KMS-11 (cell line): ENCODE results near the gene EFTUD2.
"Not testable (repeated sequence)": the region's sequence is repeated elsewhere in the genome, so short reads cannot be mapped to it uniquely, and the experiment has no call there.

ENCODE experiments used
- H2AFZ ChIP-seq: fragments of 200-600 bp; sonication (generic); 2 replicates; pipeline ENCODE4 v1.6.1; 2016; ENCODE audit warnings: antibody characterized with exemption, mixed run types, low read depth
- H3K27ac ChIP-seq: fragments of 200-600 bp; sonication (generic); 2 replicates; pipeline ENCODE4 v1.6.1; 2016; ENCODE audit warnings: mild to moderate bottlenecking, mixed run types
- H3K27me3 ChIP-seq: fragments of 200-600 bp; sonication (generic); 2 replicates; pipeline ENCODE4 v1.6.1; 2017; ENCODE audit warnings: mild to moderate bottlenecking, low read depth, mixed run types, moderate library complexity; ENCODE audit not compliant: insufficient read depth
- H3K36me3 ChIP-seq: fragments of 200-600 bp; sonication (generic); 2 replicates; pipeline ENCODE4 v1.6.1; 2017; ENCODE audit warnings: mild to moderate bottlenecking, mixed run types; ENCODE audit not compliant: insufficient read depth
- H3K4me1 ChIP-seq: fragments of 200-600 bp; sonication (generic); 2 replicates; pipeline ENCODE4 v1.6.1; 2016; ENCODE audit warnings: mild to moderate bottlenecking, low read depth, mixed run types; ENCODE audit not compliant: poor library complexity, severe bottlenecking
- H3K4me2 ChIP-seq: fragments of 200-600 bp; sonication (generic); 2 replicates; pipeline ENCODE4 v1.7.0; 2016; ENCODE audit warnings: mild to moderate bottlenecking, mixed run types
- H3K4me3 ChIP-seq: fragments of 200-600 bp; sonication (generic); IDR thresholded peaks from 2 replicates; pipeline ENCODE4 v1.6.1; 2017; ENCODE audit warnings: low read depth, low read length, mixed read lengths; ENCODE audit not compliant: insufficient read depth
- H3K79me2 ChIP-seq: fragments of 200-600 bp; sonication (generic); 2 replicates; pipeline ENCODE4 v1.6.1; 2016; ENCODE audit warnings: low read depth, mixed run types; ENCODE audit not compliant: insufficient read depth
- H3K9ac ChIP-seq: fragments of 200-600 bp; sonication (generic); 2 replicates; pipeline ENCODE4 v1.6.1; 2016; ENCODE audit warnings: mild to moderate bottlenecking, mixed run types
- H4K20me1 ChIP-seq: fragments of 200-600 bp; sonication (generic); 2 replicates; pipeline ENCODE4 v1.6.1; 2016; ENCODE audit warnings: mild to moderate bottlenecking, mixed run types; ENCODE audit not compliant: insufficient read depth
- CTCF ChIP-seq: fragments of 200-600 bp; sonication (generic); conservative IDR thresholded peaks from 2 replicates; pipeline ENCODE4 v1.6.1; 2017; ENCODE audit warnings: low read depth, mild to moderate bottlenecking, antibody characterized with exemption, low read length, moderate library complexity, mixed read lengths

The EFTUD2 gene

GRCh38 chr17:44899074-44899782 is at the start of gene EFTUD2:
Gene EFTUD2, minus strand, starts transcription at chr17:44899445. Its CDS starts 4,924 bp downstream, at chr17:44894521.
- Histone ChIP-seq H3K4me3 (peak within 1 kb of the TSS; percentile 52), H2AFZ (peak within 1 kb of the TSS; percentile 92), H3K4me1 (peaks cover 22% of the 10 kb centered on the region), H3K27me3 (peaks cover 4% of the 10 kb centered on the region; the same call in 1 of the 2 replicates), H3K27ac (peak within 1 kb of the TSS; percentile 98), H4K20me1 (0 out of 2 replicates have a peak, but pooled peaks cover 3% of the 10 kb centered on the region), H3K9ac (peak within 1 kb of the TSS; percentile 98), H3K4me2 (peak within 1 kb of the TSS; percentile 97), H3K79me2 (peaks cover 46% of the 10 kb centered on the region), H3K36me3 (no peaks in the 10 kb centered on the region; the same call in 1 of the 2 replicates)
- no peak for TF ChIP-seq CTCF

- no peak; the same call in 1 of the 2 replicates for TF ChIP-seq CTCF
- no peaks in the 10 kb centered on the region for H3K27me3 ChIP-seq
- H4K20me1 ChIP-seq = no peaks in the 10 kb centered on the region; the same call in 1 of the 2 replicates
- peaks cover 24% of the 10 kb centered on the region for H3K4me1 ChIP-seq
- H3K79me2 ChIP-seq = peaks cover 41% of the 10 kb centered on the region
- H3K36me3 ChIP-seq = no peaks in the 10 kb centered on the region; the same call in 1 of the 2 replicates
- H3K4me2 ChIP-seq = peak overlapping the region; percentile 77
- no peak overlapping the region for H3K4me3 ChIP-seq
- no peak overlapping the region for H3K9ac ChIP-seq
- H2AFZ ChIP-seq = peak overlapping the region; percentile 79
- peak overlapping the region; percentile 63; the same call in 1 of the 2 replicates for H3K27ac ChIP-seq
Measured at GRCh38 chr17:44948315-44948795, 49.1 kb upstream of the EFTUD2 start.

- no peaks in the 10 kb centered on the region; the same call in 1 of the 2 replicates for H3K36me3 ChIP-seq
- peaks cover 48% of the 10 kb centered on the region for H3K79me2 ChIP-seq
- peak within 1 kb of the TSS; percentile 63 for H3K27ac ChIP-seq
- no peak within 1 kb of the TSS for H3K4me3 ChIP-seq
- peaks cover 24% of the 10 kb centered on the region for H3K4me1 ChIP-seq
- no peak for TF ChIP-seq CTCF
- H3K9ac ChIP-seq = peak within 1 kb of the TSS; percentile 71
- H2AFZ ChIP-seq = peak within 1 kb of the TSS; percentile 79
- H4K20me1 ChIP-seq = no peaks in the 10 kb centered on the region; the same call in 1 of the 2 replicates
- no peaks in the 10 kb centered on the region for H3K27me3 ChIP-seq
- H3K4me2 ChIP-seq = peak within 1 kb of the TSS; percentile 77
Measured at GRCh38 chr17:44947461-44948314, 48.4 kb upstream of the EFTUD2 start, which contains the start of gene KIF18B. Gene KIF18B, minus strand, starts transcription at chr17:44947773. Its CDS starts 11,429 bp downstream, at chr17:44936344.

- not testable (repeated sequence) for H3K27ac ChIP-seq, H3K27me3 ChIP-seq, H4K20me1 ChIP-seq, H2AFZ ChIP-seq, H3K36me3 ChIP-seq, H3K4me3 ChIP-seq, H3K9ac ChIP-seq
- H3K4me2 ChIP-seq = peak overlapping the region; percentile 77
- peaks cover 24% of the 10 kb centered on the region for H3K4me1 ChIP-seq
- peaks cover 68% of the 10 kb centered on the region for H3K79me2 ChIP-seq
Measured at GRCh38 chr17:44945652-44946051, 46.4 kb upstream of the EFTUD2 start.
